ENCODE data around the gene CIAO2B. TPM values are rescaled to one million over a fixed set of nuclear protein-coding genes. Genes with fewer than 3 reads are reported as not detected.

The CIAO2B gene
- total RNA-seq, 2 donors from 2014 or later: 75.3 to 118 TPM

GRCh38 chr16:66888647-66889615 is 45.3 kb downstream of the CIAO2B start:
- TF ChIP-seq CTCF (IDR thresholded peaks at IDR 0.05): no peak
- Histone ChIP-seq H3K27ac (no peak overlapping the region), H3K36me3 (peaks cover 15% of the 10 kb centered on the region), H3K9me3 (no peaks in the 10 kb centered on the region), H3K27me3 (no peaks in the 10 kb centered on the region), H3K4me3 (no peak overlapping the region), H3K4me1 (no peaks in the 10 kb centered on the region)
- DNase-seq (ENCODE audit: low spot score): no peak

- Histone ChIP-seq H3K9me3 (no peaks in the 10 kb centered on the region), H3K27me3 (no peaks in the 10 kb centered on the region), H3K4me1 (no peaks in the 10 kb centered on the region), H3K36me3 (peaks cover 15% of the 10 kb centered on the region), H3K4me3 (no peak overlapping the region), H3K27ac (no peak overlapping the region)
- TF ChIP-seq CTCF (IDR thresholded peaks at IDR 0.05): no peak
- DNase-seq (ENCODE audit: low spot score): no peak
Measured at GRCh38 chr16:66886914-66887313, 47.3 kb downstream of the CIAO2B start.

GRCh38 chr16:66886321-66886720 is 47.9 kb downstream of the CIAO2B start:
- Histone ChIP-seq H3K4me3 (no peak overlapping the region), H3K27me3 (no peaks in the 10 kb centered on the region), H3K9me3 (no peaks in the 10 kb centered on the region), H3K27ac (no peak overlapping the region), H3K4me1 (peaks cover 0 to 6% of the 10 kb centered on the region in 2 donors), H3K36me3 (peaks cover 15% of the 10 kb centered on the region)
- no peak for DNase-seq (ENCODE audit: low spot score)
- no peak for TF ChIP-seq CTCF (IDR thresholded peaks at IDR 0.05)

- Histone ChIP-seq H3K36me3 (peaks cover 15% of the 10 kb centered on the region), H3K4me3 (no peak overlapping the region), H3K9me3 (no peaks in the 10 kb centered on the region), H3K4me1 (peaks cover 0 to 12% of the 10 kb centered on the region in 2 donors), H3K27ac (no peak overlapping the region), H3K27me3 (no peaks in the 10 kb centered on the region)
- TF ChIP-seq CTCF (IDR thresholded peaks at IDR 0.05): no peak
- no peak for DNase-seq (ENCODE audit: low spot score)
Measured at GRCh38 chr16:66885491-66885890, 48.7 kb downstream of the CIAO2B start.

GRCh38 chr16:66882702-66883101 is 51.5 kb downstream of the CIAO2B start:
- no peaks in the 10 kb centered on the region for H3K9me3 ChIP-seq
- H3K4me3 ChIP-seq: no peak overlapping the region
- peaks cover 0 to 19% of the 10 kb centered on the region in 2 donors for H3K4me1 ChIP-seq
- no peak overlapping the region for H3K27ac ChIP-seq
- no peaks in the 10 kb centered on the region for H3K27me3 ChIP-seq
- H3K36me3 ChIP-seq: peaks cover 15% of the 10 kb centered on the region
- TF ChIP-seq CTCF (IDR thresholded peaks at IDR 0.05): no peak
- no peak for DNase-seq (ENCODE audit: low spot score)

Other genes starting within 250 kb of the CIAO2B start
- gene CMTM4, start 237.7 kb downstream of the CIAO2B start, total RNA-seq: 10 to 100 TPM in 1 of 2 donors, 1 to 10 TPM in 1; 7.5 to 15.2 TPM
- gene DYNC1LI2, start 182.8 kb downstream of the CIAO2B start, total RNA-seq: 10 to 100 TPM; 76.9 to 89.6 TPM
- not detected for gene TERB1, start 132.8 kb downstream of the CIAO2B start, total RNA-seq
- gene NAE1, start 103.4 kb downstream of the CIAO2B start, total RNA-seq: 10 to 100 TPM; 25.6 to 27.3 TPM
- gene CA7, start 90.0 kb downstream of the CIAO2B start, total RNA-seq: not detected
- 1 to 10 TPM; 1.7 to 3.4 TPM for gene PDP2, start 53.9 kb downstream of the CIAO2B start, total RNA-seq
- 1 to 10 TPM in 1 of 2 donors, under 1 TPM in 1; 0.79 to 1.4 TPM for gene CDH16, start 15.5 kb downstream of the CIAO2B start, total RNA-seq
- gene RRAD, start 8.9 kb downstream of the CIAO2B start, total RNA-seq: 100 to 1,000 TPM; 173 to 266 TPM
- gene CES2, start 1.1 kb upstream of the CIAO2B start, total RNA-seq: 10 to 100 TPM; 33.1 to 51.4 TPM
- gene CES3, start 26.9 kb upstream of the CIAO2B start, total RNA-seq: under 1 TPM; 0.16 to 0.89 TPM
- 10 to 100 TPM in 1 of 2 donors, 1 to 10 TPM in 1; 7.8 to 20.6 TPM for gene CES4A, start 54.2 kb upstream of the CIAO2B start, total RNA-seq
- gene CBFB, start 94.7 kb upstream of the CIAO2B start, total RNA-seq: 10 to 100 TPM; 25.7 to 49.3 TPM
- gene PHAF1, start 175.5 kb upstream of the CIAO2B start, total RNA-seq: 10 to 100 TPM; 10.3 TPM
- 10 to 100 TPM; 12.2 to 31.6 TPM for gene B3GNT9, start 216.6 kb upstream of the CIAO2B start, total RNA-seq
- 10 to 100 TPM; 12.8 to 16.1 TPM for gene TRADD, start 225.5 kb upstream of the CIAO2B start, total RNA-seq
- 10 to 100 TPM in 1 of 2 donors, 1 to 10 TPM in 1; 9.5 to 11.6 TPM for gene FBXL8, start 225.6 kb upstream of the CIAO2B start, total RNA-seq
- 100 to 1,000 TPM in 1 of 2 donors, 10 to 100 TPM in 1; 15.3 to 157 TPM for gene HSF4, start 230.3 kb upstream of the CIAO2B start, total RNA-seq
- gene NOL3, start 236.1 kb upstream of the CIAO2B start, total RNA-seq: 100 to 1,000 TPM in 1 of 2 donors, 10 to 100 TPM in 1; 87.5 to 103 TPM
- gene MATCAP1, start 249.6 kb upstream of the CIAO2B start, total RNA-seq: 1 to 10 TPM; 4.2 to 7.8 TPM